DMS 273 treated with DMSO at 0.1 percent for 48 hours (cell line): ENCODE results near the gene ANGPT4.

Experiments
- DNase-seq: peaks from one replicate; lab custom pipeline; 2025; lab: John Stamatoyannopoulos, UW

The ANGPT4 gene, protein sequence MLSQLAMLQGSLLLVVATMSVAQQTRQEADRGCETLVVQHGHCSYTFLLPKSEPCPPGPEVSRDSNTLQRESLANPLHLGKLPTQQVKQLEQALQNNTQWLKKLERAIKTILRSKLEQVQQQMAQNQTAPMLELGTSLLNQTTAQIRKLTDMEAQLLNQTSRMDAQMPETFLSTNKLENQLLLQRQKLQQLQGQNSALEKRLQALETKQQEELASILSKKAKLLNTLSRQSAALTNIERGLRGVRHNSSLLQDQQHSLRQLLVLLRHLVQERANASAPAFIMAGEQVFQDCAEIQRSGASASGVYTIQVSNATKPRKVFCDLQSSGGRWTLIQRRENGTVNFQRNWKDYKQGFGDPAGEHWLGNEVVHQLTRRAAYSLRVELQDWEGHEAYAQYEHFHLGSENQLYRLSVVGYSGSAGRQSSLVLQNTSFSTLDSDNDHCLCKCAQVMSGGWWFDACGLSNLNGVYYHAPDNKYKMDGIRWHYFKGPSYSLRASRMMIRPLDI

DNA sequence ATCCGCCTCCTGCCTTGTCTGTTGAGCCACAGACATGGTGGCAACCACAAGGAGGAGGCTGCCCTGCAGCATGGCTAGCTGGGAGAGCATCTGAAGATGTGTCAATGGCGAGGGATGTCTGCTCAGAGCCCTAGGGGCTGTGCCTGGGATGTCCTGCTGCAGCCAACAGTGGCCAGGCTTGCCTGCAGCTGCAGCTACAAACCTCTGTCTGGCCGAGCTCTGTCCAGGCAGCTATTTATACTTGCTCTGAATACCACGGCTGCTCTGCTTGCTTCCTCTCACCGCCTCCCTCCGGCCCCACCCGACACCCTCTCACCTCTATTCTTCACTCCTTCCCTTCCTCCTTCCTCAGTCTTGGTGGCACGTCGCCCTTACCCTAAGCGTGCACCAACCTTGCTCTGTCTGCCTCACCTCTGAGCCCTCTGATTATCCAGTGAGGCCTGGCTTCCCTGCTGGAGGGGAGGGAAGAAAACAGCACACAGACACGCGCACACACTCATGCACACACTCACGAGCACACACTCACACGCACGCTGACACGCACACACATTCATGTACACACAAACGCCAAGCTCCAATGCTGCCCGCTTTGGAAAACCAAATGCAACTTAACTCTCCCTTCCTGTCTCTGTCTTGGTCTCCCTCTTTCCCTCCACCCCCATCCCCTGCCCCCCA, at the start of gene ANGPT4:
ANGPT4 (minus strand) TSS at position 210 of the 675 bp plus-strand sequence; CDS start at position 90, 120 bp downstream.
- DNase-seq = no peak

DNA sequence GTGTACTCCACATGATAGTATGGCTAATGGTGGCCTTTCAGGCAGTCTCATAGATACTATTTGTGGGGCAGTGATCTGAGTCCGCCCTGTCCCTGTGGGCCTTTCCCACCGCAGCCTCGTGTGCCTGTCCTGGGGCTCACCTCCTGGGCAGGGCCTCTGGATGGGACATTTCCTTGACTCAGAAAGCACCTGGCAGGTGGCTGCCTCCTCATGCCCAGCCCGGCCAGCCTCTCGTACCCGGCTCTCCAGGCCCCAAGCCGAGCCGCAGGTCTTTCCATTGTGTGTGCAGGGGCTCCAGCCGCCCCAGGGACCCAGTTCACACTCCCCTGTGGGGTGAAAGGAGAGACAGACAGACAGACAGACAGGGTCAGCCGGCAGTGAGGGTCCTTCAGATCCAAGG, 47.7 kb upstream of the ANGPT4 start:
- DNase-seq = no peak

DNA sequence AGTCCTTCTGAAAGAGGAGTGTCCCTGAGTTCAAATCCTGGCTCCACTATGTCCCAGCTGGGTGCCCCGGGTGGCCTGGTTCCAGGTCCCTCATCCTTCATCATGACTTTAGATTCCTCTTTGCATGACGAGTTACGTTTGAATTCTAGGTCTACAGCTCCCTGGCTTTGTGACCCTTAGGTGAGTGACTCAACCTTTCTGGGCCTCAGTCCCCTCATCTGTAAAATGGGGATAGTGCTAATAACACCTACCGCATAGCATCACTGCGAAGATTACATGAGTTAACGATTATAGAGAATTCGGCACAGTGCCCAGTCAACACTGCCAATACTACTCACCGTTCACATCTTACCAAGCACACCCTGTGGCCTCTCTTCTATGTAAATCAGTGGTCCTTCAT, 46.5 kb upstream of the ANGPT4 start:
- no peak for DNase-seq

DNA sequence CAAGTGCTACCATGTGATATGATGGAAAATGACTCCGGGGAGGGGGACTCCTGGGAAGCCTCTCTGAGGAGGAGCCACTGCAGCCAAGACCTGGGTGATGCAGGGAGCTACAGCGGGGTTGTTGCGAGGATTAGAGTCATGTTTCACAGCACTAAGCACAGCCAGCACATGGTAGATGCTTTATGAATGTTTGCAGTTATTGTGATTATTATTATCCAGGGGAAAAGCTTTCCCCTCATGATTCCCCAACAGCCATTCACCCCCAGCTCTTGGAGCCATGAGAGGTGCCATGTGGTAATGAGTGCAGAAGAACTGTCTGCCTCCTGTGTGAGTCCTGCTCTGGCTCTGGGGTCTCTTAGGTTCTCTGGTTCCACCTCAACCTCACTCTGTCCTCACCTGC, 46.1 kb upstream of the ANGPT4 start:
- DNase-seq = no peak

DNA sequence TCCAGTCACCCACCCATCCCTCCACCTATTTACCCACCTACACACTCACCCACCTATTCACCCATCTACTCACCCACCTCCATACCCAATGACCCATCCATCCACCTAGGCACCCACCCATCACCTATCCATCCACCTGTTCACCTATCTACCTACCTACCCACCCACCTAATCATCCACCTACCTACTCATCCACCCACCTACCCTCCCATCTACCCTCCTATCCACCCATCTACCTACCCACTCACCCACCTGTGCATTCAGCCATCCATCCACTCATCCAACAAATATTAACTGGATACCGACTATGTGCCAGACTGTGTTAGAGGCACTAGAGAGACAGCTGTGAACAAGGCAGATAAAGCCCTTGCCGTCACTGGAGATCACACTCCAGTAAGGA, 45.6 kb upstream of the ANGPT4 start:
- DNase-seq = no peak

DNA sequence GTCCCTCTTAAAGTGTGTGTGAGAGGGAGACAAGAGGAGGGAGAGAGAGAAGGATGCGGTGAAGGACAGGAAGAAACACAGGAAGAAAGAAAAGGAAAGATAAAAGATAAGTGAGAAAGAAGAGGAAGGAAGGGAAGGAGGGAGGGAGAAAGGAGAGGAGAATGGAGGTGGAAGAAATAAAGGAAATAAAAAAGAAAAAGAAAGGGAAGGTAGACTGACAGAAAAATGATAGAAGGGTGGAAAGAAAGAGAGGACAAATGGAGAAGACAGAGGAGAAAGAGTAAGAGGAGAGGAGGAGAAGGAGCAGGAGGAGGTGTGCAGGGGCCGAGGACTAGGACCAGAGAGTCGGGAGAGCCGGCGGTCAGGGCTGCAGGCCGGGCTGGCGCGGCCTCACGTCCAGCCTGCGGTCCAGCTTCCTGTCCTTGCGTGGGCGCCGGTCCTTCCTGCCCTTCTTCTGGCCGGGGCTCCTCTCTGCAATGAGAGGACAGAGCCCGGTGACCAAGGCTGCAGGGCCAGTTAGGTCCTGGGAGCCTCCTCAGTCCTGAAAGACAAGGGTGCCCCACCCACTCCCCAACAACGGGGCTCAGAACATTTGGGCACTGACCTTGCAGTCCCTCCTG, 44.0 kb upstream of the ANGPT4 start:
- DNase-seq = no peak

DNA sequence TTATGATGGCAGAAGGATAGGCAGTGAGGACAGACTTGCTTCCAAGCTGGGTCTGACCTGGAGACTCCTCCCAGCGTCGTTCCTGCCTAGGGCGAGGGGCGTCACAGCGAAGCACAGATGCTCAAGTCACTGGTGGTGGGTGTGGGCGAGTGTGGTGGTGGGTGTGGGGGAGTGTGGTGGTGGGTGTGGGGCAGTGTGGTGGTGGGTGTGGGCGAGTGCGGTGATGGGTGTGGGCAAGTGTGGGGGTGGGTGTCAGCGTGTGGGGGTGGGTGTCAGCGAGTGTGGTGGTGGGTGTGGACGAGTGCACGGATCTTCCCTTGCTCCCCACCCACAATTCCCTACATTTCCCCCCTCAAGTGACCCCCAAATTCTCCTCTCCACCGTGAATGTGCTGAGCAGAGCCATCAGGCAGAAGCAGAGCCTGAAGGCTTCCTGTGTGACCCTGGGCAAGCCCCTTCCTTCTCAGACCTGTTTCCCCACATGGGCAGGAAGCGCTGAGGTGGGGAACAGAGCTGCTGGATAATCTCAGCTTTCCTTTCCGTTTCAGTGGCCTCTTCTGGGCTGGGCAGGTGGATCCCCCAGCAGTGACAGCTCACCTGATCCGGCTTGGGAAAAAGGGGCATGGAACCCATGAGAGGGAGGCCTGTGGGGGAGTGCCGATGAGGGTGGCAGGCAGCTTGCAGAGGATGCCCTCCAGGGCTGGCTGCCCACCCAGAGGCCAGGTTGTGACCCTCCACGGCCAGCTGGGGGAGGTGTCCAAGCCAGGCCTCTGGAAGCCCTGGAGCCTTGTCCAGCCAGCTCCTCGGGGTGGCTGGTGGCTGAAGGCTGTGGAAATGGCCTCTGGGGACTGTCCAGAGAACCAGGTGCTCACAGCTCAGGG, 43.0 kb upstream of the ANGPT4 start:
- no peak for DNase-seq

DNA sequence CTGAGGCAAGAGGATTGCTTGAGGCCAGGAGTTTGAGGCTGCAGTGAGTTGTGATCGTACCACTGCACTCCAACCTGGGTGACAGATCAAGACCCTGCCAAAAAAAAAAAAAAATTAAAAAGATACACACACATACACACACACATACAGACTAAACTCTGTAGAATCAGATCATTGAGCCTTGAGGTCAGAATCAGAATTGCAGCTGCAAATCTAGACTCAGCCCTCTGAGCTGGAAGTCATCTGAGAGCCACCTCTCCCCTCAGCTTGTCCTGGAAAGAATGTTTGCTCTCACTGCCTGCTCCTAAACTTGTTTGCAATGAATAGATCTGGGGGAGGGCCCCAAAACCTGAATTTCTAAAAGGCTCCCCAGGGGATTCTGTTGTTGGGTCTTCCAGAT, 41.4 kb upstream of the ANGPT4 start:
- no peak for DNase-seq

DNA sequence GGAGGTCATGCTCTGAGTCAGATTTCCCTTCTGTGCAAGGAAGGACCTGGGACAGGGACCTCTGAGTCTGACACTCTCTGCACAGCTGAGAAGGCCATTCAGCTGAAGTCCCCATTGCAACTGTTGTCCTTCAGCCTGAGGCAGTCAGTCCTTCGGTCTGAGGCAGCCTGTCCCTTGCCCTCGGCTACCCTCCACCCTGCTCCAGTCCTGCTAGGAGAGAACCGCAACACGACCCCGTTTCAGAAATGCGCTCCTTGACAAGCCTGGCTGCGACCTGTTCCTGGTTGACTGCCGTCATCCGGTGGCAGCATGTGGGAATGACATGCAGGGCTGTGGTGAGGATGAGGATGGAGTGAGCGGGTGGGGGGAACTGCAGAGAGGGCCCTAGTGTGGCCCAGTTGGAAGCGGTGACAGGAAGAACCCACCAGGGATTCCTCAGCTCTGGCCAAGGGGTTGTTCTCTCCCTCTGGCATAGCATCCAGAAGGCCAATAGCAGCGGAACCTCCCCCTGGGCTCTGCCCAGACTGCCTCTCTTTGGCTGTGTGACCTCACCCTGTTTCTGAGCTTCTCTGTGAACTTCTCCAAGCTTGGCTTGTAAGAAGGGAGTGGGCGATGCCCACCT, 40.3 kb upstream of the ANGPT4 start:
- no peak for DNase-seq

DNA sequence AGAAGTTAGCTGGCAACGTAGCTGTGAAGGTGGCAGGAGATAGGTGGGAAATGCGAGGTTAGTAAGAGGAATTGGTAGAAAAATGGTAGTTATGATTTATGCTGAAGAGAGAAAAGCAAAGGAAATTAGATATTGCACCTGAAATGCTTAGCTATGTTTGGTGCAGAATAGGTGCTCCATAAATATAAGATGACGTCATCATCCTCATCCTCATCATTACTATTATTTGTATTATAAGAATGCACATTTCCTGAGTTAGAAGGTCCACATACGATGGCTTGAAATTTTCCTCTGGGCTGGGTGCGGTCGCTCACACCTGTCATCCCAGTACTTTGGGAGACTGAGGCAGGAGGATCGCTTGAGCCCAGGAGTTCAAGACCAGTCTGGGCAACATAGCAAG, 39.5 kb upstream of the ANGPT4 start:
- no peak for DNase-seq

DNA sequence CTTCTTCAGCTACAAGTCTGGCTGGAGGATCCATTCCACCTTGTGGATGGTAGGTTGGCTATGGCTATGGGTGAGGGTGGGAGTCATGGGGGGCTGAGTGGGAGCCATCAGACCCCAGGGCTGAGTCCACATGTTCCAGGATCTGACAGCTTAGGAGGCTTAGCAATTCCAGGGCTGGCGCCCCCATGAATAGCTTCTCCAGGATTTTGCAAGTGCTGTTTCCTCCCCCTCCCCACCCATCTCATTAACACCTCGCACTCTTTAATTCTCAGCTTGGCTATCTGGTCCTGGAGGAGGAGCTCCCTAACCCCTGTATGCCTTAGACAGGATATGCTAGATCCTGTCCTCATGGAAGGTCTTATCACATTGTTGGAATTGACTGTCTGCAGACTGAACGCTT, 39.0 kb upstream of the ANGPT4 start:
- no peak for DNase-seq

DNA sequence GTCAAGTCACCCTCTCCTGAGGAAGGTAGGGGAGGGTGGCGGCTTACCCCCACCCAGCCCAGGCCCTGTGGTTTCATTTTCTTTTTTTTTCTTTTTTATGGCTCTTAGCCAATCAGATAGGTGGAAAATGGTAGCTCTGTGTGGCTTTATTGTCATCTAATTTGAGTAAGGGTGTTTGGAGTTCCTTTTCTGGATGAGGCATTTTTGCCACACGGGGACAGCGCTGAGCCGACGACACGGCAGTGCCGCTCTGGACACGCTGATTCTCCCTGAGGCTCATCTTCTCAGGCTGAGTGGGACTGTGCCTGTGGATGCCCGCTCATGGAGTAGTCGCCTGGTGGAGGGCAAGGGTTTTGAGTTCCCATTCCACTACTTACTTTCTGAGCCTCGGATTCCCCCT, 37.6 kb upstream of the ANGPT4 start:
- no peak for DNase-seq

DNA sequence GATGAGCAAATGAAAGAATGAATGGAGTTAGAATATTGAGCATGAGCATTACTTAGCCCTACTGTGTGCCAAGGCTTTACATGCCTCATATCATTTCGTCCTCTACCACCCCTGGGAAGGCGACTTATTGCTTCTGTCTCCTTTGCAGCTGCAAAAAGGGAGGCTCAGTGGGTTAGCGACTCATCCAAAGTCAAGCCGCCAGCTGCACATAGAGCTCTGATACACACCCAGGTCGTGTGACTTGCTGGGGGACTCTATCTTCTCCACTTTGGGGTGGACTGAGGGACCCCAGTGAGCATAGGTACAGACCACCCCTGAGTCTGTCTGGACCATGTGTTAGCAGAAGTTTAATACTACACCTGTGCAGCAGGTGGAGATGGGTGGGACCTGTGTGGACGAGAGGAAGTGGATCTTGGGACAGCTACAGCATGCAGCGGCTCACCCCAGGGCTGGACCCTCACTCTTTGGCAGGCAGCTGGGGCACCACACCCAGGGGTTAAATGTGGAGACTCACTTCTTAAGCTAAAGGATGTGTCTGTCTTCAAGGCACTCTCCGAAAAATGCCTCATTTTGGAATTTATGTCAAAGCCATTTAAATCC, 36.2 kb upstream of the ANGPT4 start:
- DNase-seq = no peak

DNA sequence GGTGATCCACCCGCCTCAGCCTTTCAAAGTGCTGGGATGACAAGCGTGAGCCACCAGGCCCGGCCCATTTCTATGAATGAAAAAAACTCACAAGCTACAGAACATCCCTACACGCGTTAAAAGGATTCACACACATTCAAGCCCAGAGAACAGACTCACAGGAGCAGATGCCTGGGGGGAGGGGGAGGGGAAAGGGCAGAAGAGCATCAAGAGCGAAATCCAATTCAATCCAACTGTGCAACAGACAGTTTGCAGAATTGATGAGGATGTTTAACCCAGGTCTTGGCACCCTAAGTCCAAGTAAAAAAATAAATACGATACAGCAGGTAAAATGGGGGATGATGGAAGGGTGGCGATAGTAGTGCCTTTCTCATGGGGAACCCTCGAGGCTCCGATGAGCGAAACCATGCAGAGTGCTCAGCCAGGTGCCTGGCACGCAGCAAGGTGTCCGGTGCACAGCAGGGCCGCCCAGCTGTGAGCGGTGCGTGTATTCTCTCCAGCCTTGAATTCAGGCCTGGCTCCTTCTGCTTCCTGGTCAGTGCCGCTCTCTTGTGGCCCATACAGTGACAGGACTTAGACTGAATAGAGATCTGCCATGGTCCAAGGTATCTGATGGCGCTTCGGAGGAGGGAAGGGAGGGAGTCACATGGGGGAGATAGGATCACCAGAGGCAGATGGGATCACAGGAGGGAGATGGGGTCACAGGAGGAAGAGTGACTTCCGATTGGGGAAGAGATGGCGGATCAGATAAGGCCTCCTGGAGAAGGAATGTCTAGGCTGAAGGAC, 35.4 kb upstream of the ANGPT4 start:
- no peak for DNase-seq

DNA sequence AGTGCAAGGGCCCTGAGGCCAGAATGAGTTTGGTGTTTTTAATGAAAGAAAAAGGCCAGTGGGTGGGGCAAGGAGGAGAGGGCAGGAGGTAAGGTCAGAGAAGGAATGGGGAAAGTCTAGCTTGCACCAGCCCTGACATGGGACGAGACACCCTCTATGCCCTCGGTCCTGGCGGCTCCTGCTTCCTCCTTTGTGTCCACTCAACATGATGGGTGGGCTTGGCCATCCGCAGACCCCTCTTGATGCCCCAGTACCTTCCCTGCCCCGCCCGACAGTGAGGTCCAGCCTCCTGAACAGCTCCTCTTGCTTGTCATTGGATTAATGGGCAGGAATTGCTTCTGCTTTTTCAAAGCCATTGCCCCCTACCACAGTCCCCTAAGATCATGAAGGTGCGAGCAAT, 33.6 kb upstream of the ANGPT4 start:
- DNase-seq = no peak

DNA sequence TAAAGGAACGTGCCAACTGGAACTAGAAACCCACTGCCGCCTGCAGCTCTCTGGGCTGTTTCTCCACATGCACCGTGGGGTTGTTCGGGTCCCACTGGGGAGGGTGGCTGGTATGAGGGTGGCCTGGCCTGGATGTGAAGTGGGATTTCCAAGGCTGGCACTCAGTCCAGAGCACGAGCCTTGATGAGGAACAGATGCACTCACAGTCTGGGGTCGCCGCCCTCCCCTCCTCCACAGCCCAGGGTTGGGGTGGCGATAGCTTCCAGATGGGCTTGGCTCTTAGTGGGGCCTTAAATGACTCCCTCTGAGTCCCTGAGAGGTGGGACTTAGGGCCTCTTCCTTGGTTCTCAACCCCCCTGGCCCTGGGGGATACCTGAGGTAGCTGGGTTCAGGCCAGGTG, 30.7 kb upstream of the ANGPT4 start:
- no peak for DNase-seq

DNA sequence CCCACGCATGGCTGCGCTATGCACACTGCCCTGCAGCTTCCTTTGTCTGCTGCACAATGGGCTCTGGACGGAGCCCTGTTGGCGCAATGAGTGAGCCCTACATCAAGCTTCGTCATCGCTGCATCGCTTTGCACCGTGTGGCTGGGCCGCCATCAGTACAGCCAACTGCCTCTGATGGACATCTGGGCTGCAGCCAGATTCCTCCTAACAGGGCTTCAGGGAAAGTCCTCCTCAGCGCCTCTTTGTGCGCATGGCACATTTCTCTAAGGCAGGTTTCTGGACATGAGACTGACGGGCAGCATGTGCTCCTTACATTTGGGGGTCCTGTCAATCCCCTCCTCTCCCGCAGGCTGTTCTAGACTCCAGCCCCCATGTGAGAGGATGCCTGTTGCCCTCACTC, 29.7 kb upstream of the ANGPT4 start:
- no peak for DNase-seq

DNA sequence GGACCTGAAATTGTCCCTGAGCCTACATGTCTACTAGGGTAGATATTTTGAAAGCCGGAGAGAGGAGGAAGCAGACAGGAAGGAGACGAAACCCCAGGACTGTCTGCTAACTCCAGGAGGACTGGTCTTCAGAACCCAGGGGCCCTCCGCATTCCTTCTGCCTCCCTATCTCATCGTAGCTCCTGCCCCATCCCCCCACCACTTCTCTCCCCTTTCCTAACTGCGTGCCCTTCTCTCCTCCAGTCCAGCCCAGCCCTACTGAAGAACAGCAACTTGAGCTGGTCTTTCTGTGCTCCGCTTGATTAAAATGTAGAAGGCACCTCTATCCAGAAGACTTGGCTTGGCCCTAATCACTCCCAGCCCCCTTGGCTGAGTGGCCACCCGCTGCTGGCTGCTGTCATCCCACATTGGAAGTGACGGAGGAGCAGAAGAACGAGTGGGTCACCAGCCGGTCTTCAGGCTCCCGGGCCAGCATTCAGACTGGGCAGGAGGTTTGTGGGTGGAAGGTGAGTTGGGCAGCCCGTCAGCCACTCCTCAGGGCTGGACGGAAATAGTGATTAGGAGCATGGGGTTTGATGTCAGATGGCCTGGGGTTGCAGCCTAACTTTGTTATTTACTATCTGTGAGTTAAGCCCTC, 28.8 kb upstream of the ANGPT4 start:
- no peak for DNase-seq

DNA sequence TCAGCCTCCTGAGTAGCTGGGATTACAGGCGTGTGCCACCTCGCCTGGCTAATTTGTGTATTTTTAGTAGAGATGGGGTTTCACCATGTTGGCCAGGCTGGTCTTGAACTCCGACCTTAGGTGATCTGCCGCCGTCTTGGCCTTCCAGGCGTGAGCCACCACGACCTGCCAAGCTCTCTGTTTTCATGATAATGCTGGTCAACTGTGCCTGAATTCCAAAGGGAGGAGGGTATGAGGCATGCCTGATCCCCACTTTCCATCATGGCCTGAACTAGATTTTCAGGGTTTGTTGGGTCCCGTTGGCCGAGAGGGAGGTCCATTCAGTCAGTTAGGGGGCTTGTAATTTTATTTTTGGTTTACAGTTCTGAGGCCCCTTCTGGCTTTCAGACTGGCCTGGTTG, 28.0 kb upstream of the ANGPT4 start:
- no peak for DNase-seq

DNA sequence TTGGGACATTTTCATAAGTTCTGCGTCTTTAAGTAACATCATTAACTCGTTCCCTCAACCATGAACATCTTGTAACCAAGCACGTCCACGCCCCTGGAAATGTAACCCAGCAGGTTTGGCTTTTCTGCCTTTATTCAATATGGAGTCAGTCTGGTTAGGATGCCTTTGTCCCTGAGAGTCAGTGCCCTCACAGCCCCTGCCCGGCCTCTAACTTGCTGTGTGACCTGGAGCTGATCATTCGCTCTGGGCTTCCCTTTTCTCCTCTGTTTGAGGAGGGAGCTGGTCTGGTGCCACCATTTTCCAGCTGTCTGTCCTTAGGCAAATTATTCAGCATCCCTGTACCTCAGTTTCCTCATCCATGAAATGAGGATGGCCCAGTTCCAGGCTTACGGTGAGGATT, 26.5 kb upstream of the ANGPT4 start:
- DNase-seq = no peak
